ENCODE data around the gene GCN1. TPM values are rescaled to one million over a fixed set of nuclear protein-coding genes. Genes with fewer than 3 reads are reported as not detected.

GCN1 gene
- total RNA-seq, 2 donors from 2014 or later: 150 to 163 TPM

DNA sequence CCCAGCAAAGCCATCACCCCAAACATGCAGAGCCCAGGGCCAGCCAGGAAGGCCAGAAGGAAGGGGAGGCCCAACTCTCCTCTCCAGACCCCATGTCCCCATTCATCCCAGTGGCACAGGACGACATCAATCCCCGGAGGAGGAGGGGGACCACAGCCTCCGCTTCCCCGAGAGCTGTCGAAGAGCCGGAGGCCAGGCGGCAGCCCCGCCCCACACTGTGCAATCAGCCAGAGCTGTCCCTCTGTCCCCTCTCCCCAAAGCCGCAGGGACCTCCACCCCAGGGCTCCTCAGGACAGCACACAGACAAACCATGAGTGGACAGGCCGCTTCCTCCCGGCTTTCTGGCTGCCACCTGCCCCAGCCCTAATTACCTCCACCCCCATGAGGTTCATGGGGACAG, 94.8 kb downstream of the GCN1 start:
- H3K36me3 Mint-ChIP-seq (ENCODE audit: low read depth): no peaks in the 10 kb centered on the region
- H3K9me3 ChIP-seq (ENCODE audit: control insufficient read depth, low read length, poor library complexity, severe bottlenecking): no peaks in the 10 kb centered on the region
- H3K4me3 Mint-ChIP-seq: peak overlapping the region; percentile 12
- DNase-seq: no peak
- no peaks in the 10 kb centered on the region for H3K27me3 Mint-ChIP-seq
- peak overlapping the region; percentile 60 for H3K27ac Mint-ChIP-seq
- no peak for ATAC-seq
- peaks cover 15% of the 10 kb centered on the region for H3K4me1 Mint-ChIP-seq

DNA sequence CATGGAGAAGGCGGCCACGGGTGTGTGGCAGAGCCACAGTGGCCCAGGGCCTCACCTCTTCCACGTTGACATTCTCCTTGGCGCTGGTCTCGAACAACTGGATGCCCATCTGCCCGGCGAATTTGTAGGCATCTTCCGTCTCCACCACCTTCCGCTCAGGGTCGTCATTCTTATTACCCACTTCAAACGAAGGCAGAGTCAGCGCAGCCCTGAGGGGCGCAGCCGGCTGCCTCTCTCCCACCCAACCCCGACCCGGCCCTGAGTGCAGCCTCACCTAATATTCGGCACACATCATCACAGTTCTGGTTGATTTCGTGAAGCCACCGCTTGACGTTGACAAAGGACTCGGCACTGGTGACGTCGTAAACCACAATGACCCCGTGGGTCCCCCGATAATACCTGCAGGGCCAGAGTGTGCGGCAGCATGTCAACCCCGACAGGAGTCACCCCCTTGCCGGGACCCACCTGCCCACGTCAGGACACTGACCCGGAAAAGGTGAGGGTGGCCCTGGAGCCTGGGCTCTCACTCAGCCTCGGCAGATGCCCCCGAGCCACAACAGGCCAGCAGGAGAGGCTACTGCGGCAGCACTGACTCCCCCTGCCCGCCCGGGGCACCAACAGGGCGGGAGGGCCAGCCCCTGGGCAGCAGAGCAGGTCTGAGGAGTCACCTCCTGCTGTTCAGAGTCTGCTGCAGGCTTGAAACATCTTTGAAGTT, 95.6 kb downstream of the GCN1 start:
- ATAC-seq (no peak), DNase-seq (no peak)
- Mint-ChIP-seq H3K4me1 (peaks cover 16% of the 10 kb centered on the region), H3K27me3 (no peaks in the 10 kb centered on the region), H3K27ac (peak overlapping the region; percentile 60), H3K4me3 (no peak overlapping the region), H3K36me3 (ENCODE audit: low read depth) (no peaks in the 10 kb centered on the region)
- no peaks in the 10 kb centered on the region for H3K9me3 ChIP-seq (ENCODE audit: control insufficient read depth, low read length, poor library complexity, severe bottlenecking)

DNA sequence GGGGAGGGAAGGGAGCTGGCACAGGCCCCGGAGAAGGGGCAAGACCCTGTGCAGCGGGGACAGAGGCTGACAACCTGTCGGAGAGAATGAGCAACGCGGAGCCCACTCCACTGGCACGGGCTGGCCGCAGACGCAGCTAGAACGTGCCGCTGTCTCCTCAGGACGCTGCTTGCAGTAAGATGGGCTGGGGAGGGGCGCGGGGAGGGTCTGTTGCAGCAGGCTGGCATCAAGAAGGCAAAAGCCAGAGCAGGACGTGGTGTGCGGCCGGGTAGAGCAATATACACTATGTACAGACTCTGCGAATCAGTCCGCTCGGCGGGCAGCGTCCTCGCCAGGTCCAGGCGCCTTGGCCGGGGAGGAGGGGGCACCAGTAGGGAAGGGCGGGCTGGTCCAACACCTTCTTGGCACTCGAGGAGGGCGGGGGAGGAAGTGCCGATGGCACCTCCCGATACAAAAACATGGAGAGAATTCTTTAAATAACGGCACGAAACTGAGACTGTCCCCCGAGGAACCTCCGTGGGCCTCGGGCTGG, 97.8 kb downstream of the GCN1 start:
- ATAC-seq: no peak
- peak overlapping the region; percentile 12 for H3K4me3 Mint-ChIP-seq
- H3K36me3 Mint-ChIP-seq (ENCODE audit: low read depth): no peaks in the 10 kb centered on the region
- H3K9me3 ChIP-seq (ENCODE audit: control insufficient read depth, low read length, poor library complexity, severe bottlenecking): no peaks in the 10 kb centered on the region
- peaks cover 14% of the 10 kb centered on the region for H3K4me1 Mint-ChIP-seq
- H3K27ac Mint-ChIP-seq: peak overlapping the region; percentile 45
- no peak for DNase-seq
- no peaks in the 10 kb centered on the region for H3K27me3 Mint-ChIP-seq

DNA sequence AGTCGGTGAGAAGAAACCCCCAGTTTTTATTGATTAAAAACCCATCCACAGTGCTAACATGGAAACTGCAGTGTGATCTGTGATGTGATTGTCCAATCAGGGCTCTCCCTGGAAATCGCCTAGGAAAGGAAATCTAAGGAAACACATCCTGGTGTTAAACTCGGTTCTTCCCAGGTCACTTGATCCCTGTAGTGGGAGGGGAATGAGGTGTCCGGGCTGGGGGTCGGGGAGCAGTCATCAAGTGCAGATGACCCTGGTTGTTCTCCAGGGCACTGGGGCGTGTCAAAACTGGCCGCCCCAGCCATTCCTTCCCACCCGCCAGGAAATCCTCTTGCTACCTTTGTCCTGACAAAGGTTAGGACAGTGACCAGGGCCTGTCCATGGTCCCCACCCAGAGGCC, 98.8 kb downstream of the GCN1 start:
- no peaks in the 10 kb centered on the region for H3K9me3 ChIP-seq (ENCODE audit: control insufficient read depth, low read length, poor library complexity, severe bottlenecking)
- ATAC-seq (no peak), DNase-seq (no peak)
- Mint-ChIP-seq H3K4me1 (peaks cover 12% of the 10 kb centered on the region), H3K27me3 (no peaks in the 10 kb centered on the region), H3K36me3 (ENCODE audit: low read depth) (peaks cover 3% of the 10 kb centered on the region), H3K4me3 (no peak overlapping the region), H3K27ac (no peak overlapping the region)

DNA sequence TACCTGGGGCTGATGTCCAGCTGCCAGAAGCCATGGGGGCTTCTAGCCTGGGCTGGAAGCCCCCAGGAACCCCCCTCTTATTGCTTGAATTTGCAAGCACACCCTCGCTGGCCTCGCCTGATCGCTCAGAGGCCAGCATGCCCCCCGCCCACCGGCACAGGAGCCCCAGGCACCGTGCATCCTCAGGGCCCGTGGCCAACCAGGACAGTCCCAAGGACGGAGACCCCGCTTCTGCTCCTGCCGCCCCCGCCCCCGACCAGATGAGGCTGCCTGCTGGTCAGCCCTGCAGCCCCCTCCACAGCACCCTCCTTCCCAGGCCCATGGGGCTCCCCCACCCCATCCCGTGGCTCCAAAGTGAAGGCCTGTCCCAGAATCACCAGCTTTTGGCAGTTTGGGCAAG, 99.2 kb downstream of the GCN1 start:
- H3K9me3 ChIP-seq (ENCODE audit: control insufficient read depth, low read length, poor library complexity, severe bottlenecking): no peaks in the 10 kb centered on the region
- Mint-ChIP-seq H3K27me3 (no peaks in the 10 kb centered on the region), H3K36me3 (ENCODE audit: low read depth) (peaks cover 3% of the 10 kb centered on the region), H3K4me1 (peaks cover 9% of the 10 kb centered on the region), H3K4me3 (no peak overlapping the region), H3K27ac (peak overlapping the region; percentile 47)
- no peak for ATAC-seq
- DNase-seq: no peak

DNA sequence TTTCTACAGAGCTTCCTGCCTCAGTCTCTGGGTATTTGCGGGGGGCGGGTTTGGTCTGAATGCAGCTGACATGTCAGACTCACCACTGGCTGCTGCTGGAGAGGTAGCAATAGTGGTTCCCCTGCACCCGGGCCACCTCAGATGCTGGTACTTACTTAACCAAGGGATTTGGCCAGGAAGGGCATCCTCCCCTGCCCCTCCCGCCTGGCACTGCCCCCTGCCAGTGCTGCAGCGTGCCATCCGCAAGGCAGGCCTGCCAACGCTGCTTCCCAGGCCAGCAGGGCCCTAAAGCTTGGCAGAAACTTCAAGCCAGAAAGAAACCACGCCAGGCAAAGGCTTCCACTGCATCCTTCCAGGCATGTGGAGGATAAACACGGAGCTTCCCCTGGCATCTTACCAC, 100.0 kb downstream of the GCN1 start:
- H3K27ac Mint-ChIP-seq: peak overlapping the region; percentile 47
- H3K4me1 Mint-ChIP-seq: peaks cover 6% of the 10 kb centered on the region
- no peak for DNase-seq
- H3K4me3 Mint-ChIP-seq: no peak overlapping the region
- H3K27me3 Mint-ChIP-seq: no peaks in the 10 kb centered on the region
- ATAC-seq: no peak
- H3K36me3 Mint-ChIP-seq (ENCODE audit: low read depth): peaks cover 3% of the 10 kb centered on the region
- H3K9me3 ChIP-seq (ENCODE audit: control insufficient read depth, low read length, poor library complexity, severe bottlenecking): no peaks in the 10 kb centered on the region

DNA sequence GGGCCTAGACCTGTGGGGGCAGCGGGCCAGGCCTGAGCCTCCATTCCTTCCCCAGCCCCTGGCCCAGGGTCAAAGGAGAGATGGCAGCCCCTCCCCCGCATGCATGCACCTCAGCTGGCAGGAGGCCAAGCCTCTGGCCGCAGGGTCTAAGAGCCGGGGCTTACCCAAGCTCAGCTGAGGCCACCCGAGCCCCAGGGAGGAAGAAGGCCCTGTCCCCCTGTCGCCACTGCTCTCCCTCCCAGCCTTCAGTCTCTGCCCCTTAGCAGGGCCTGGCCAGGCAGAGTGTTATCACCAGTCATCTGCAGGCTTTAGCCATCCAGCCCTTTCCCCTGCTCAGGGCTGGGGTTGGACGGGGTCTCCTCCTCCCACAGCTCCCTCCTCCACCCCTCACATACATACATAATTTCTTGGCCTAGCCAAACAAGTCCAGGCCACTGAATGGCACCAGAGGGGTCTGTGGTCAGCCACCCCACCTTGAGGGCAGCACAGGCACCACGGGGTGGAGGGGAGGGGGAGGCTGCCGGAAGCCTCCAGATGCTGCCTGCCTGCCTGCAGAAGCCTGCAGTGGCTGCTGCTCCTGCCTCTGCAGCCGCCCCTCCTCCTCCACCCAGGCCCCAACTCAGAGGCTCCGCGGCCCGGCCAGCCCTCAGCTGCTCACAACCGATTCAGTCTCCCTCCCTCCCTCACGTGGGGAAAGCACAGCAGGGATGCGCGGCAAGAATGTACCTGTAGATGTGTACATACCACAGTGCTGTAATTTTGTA, 100.7 kb downstream of the GCN1 start:
- ATAC-seq (peak; percentile 22), DNase-seq (no peak)
- Mint-ChIP-seq H3K27me3 (no peaks in the 10 kb centered on the region), H3K4me1 (peaks cover 10% of the 10 kb centered on the region), H3K4me3 (peak overlapping the region; percentile 58), H3K36me3 (ENCODE audit: low read depth) (peaks cover 3% of the 10 kb centered on the region), H3K27ac (peak overlapping the region; percentile 47)
- H3K9me3 ChIP-seq (ENCODE audit: control insufficient read depth, low read length, poor library complexity, severe bottlenecking): no peaks in the 10 kb centered on the region

DNA sequence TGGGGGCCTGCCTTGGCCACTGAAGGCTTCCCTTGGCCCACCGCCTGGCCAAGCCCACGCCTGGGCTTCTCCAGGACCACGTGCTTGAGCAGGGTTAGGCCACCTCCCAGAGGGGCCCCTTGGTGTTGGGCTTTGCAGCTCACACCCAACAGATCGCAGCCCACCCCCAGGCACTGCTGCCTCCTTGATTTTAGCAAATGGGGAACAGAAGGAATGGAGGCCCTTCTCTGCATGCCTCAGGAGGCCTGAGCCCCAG, 101.3 kb downstream of the GCN1 start:
- H3K36me3 Mint-ChIP-seq (ENCODE audit: low read depth): peaks cover 3% of the 10 kb centered on the region
- ATAC-seq (peak; percentile 14), DNase-seq (no peak)
- H3K9me3 ChIP-seq (ENCODE audit: control insufficient read depth, low read length, poor library complexity, severe bottlenecking): no peaks in the 10 kb centered on the region
- no peak overlapping the region for H3K4me3 Mint-ChIP-seq
- no peak overlapping the region for H3K27ac Mint-ChIP-seq
- H3K4me1 Mint-ChIP-seq: peaks cover 11% of the 10 kb centered on the region
- no peaks in the 10 kb centered on the region for H3K27me3 Mint-ChIP-seq

DNA sequence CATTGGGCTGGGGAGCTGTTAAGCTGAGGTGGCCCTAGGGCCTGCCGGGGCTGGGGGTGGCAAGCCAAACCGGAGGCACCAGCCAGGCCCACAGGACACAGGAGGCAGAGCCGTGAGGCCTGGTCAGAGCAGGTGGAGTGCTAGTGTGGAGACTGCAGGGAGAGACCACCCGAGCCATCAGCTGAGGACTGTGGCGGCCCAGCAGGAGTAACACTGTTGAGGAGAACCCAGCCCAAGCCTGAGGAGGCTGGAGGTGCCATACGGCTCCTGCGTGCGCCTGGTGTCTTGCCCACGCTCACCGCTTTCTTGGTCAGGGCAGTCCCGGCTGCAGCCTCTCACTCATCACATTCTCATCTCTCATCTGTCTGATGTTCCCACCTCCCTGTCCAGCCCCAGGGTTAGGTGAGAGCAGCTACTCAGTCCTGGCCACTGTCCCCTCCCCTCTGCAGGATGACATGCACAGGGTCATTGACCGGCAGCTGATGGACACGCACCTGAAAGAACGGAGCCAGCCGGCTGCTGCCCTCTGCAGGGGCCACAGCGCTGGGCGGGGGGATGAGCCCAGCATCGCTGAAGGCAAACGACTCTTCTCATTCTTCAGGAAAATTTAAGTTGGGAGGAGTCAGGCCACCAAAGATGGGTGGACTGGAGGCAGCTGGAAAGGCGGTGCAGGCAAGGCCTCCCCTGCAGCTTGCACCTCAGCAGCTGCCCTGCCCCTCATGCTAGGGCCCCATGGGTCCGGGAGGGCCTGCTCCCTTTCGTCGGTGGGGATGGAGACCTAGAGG, 101.8 kb downstream of the GCN1 start:
- no peak for DNase-seq
- no peaks in the 10 kb centered on the region for H3K9me3 ChIP-seq (ENCODE audit: control insufficient read depth, low read length, poor library complexity, severe bottlenecking)
- Mint-ChIP-seq H3K4me1 (peaks cover 11% of the 10 kb centered on the region), H3K27me3 (no peaks in the 10 kb centered on the region), H3K36me3 (ENCODE audit: low read depth) (peaks cover 3% of the 10 kb centered on the region), H3K4me3 (no peak overlapping the region), H3K27ac (peak overlapping the region; percentile 91)
- ATAC-seq: peak; percentile 9

DNA sequence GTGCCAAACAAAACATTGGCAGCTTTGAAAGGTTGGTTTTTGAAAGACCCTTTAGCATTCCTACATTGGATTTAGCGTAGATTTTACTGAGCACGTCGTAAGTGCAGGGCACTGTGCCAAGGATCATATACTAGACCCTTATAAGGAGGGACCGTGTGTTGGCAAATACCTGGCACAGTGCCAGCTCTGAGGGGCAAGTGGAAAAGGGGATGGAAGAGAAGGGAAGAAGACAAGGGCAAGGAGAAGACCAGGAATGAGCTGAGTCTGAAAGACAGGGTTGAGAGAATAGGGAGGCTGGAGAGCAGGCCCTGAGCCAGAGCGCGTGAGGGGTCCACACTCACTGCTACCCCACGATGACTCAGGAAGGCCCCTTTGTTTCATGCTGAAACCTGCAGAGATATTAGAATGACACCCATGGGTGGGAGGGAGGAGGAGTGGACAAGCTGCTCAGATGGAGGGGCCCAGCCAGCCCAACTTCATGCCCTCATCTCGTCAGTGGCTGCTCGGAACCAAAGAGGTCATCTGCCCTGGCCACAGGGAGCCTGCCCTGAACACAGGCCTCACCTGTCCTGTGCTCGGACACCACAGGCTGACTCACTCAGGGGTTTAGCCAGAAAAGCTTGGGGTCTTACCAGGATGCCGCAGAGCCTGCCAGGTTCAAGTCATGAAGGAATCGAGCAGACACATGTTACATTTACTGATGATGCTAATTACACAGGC, 103.0 kb downstream of the GCN1 start:
- H3K27me3 Mint-ChIP-seq: no peaks in the 10 kb centered on the region
- H3K4me3 Mint-ChIP-seq: peak overlapping the region; percentile 21
- ATAC-seq (no peak), DNase-seq (no peak)
- H3K27ac Mint-ChIP-seq: peak overlapping the region; percentile 91
- peaks cover 19% of the 10 kb centered on the region for H3K4me1 Mint-ChIP-seq
- H3K36me3 Mint-ChIP-seq (ENCODE audit: low read depth): peaks cover 3% of the 10 kb centered on the region
- H3K9me3 ChIP-seq (ENCODE audit: control insufficient read depth, low read length, poor library complexity, severe bottlenecking): no peaks in the 10 kb centered on the region

DNA sequence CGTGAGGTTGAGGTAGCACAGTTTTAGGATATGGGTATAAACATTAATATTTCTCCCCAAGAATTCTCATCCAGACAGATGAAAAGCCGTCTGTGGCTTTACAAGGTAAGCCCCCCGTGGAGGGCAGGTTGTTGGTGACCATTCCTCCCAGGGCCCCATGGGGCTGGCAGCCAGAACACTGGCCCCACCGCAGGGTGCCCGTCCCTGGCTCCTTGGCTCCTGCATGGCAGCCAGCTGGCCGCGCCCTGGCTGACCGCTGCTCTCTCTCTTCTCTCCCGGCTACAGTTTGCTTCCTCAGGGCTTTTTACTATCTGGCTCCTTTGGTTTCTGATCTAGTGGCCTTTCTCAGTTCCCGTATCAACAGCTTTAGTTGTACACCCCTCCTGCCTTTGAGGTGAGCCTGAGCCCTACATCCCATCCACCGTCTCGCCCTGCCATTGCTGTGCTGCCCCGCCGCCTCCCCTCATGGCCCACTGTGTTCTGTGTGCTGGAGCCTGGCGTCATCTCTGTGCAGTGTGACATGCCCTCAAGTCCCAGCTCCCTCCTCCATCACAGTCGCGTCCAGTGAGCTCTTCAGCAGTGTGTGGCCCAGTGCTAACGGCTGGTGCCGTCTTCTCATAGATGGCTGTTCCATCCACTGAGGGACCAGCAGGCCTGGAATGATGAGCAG, 103.8 kb downstream of the GCN1 start:
- Mint-ChIP-seq H3K27me3 (no peaks in the 10 kb centered on the region), H3K36me3 (ENCODE audit: low read depth) (peaks cover 3% of the 10 kb centered on the region), H3K4me3 (no peak overlapping the region), H3K4me1 (peaks cover 22% of the 10 kb centered on the region), H3K27ac (peak overlapping the region; percentile 91)
- ATAC-seq: no peak
- no peaks in the 10 kb centered on the region for H3K9me3 ChIP-seq (ENCODE audit: control insufficient read depth, low read length, poor library complexity, severe bottlenecking)
- no peak for DNase-seq

DNA sequence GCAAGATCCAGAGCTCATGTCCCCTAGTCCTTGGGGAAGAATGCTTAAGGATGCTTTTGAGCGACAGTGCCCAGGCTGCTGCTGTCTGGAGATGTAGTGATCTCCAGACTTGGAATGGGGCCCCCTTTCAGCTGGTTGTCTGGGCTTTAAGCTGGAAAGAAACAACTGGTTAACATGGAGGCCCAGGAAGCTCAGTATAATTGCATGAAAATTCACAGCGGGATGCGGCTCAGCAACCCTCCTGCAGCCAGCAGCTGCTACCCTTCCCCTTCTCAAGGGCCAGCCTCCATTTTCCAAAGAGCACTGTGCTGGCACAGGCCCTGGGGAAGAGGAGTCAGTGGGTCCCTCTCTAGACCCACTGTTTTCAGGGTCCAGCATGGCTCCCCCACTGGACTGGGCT, 104.3 kb downstream of the GCN1 start:
- ATAC-seq (no peak), DNase-seq (no peak)
- no peak overlapping the region for H3K4me3 Mint-ChIP-seq
- no peaks in the 10 kb centered on the region for H3K27me3 Mint-ChIP-seq
- peaks cover 3% of the 10 kb centered on the region for H3K36me3 Mint-ChIP-seq (ENCODE audit: low read depth)
- peaks cover 22% of the 10 kb centered on the region for H3K4me1 Mint-ChIP-seq
- peak overlapping the region; percentile 3 for H3K27ac Mint-ChIP-seq
- no peaks in the 10 kb centered on the region for H3K9me3 ChIP-seq (ENCODE audit: control insufficient read depth, low read length, poor library complexity, severe bottlenecking)

Data from T-helper 17 cell (primary cell).